Muscle of leg (tissue), 11 donors: Measurements from ENCODE around the gene DGKG. TPM values are rescaled to one million over a fixed set of nuclear protein-coding genes. Genes with fewer than 3 reads are reported as not detected.

Experiments
- DNase-seq: peaks from one replicate; pipeline ENCODE4 v3.0.0; 2013
- H3K27ac ChIP-seq: one replicate; pipeline ENCODE4 v1.5.1; 2013; ENCODE audit warnings: mild to moderate bottlenecking, low read length, control low read depth
- H3K27me3 ChIP-seq: one replicate; pipeline ENCODE4 v1.6.1; 2013; ENCODE audit warnings: low read length; ENCODE audit not compliant: control insufficient read depth, insufficient read depth
- H3K36me3 ChIP-seq: one replicate; pipeline ENCODE4 v1.6.1; 2013; ENCODE audit warnings: low read length; ENCODE audit not compliant: control insufficient read depth, insufficient read depth
- H3K4me1 ChIP-seq: one replicate; pipeline ENCODE4 v1.6.1; 2013; ENCODE audit warnings: low read length; ENCODE audit not compliant: control insufficient read depth, insufficient read depth
- H3K4me3 ChIP-seq: one replicate; pipeline ENCODE4 v1.5.1; 2013; ENCODE audit warnings: low read length, control low read depth
- H3K9me3 ChIP-seq: replicated peaks from 2 replicates; pipeline ENCODE4 v1.6.1; 2013; ENCODE audit warnings: low read depth, low read length; ENCODE audit not compliant: control insufficient read depth
- WGBS: methylation state at CpG from one replicate; pipeline ENCODE4 v1.1.5; 2013; ENCODE audit warnings: missing lambda C conversion rate; ENCODE audit not compliant: insufficient coverage; 5-methylcytosine and 5-hydroxymethylcytosine counted together
- polyA plus RNA-seq, 8 donors: library from polyadenylated mRNA; unstranded; fragments of 120-200 nt; gene quantifications; one replicate each; pipeline versions ENCODE4 v1.2.1 to v1.2.3, GENCODE V29; 2013; ENCODE audit warnings: inconsistent platforms in 1 of 8, low replicate concordance in 1 of 8; ENCODE audit not compliant: insufficient read length in 8 of 8, insufficient read depth in 1 of 8
- total RNA-seq: library from RNA; stranded (reverse); fragments of 120-200 nt; gene quantifications from one replicate; pipeline ENCODE4 v1.2.4, GENCODE V29; 2013

Gene DGKG
- total and polyA plus RNA-seq, 9 donors, result 0.83 to 2.0 (median 1.6) TPM

GRCh38 chr3:186305286-186305685 is 56.7 kb downstream of the DGKG start:
- no peaks in the 10 kb centered on the region for H3K36me3 ChIP-seq
- no peak overlapping the region for H3K4me3 ChIP-seq
- no peak overlapping the region for H3K27ac ChIP-seq
- WGBS, result 74% methylated on average over 2 of the region's 2 CpGs
- no peak for DNase-seq
- H3K27me3 ChIP-seq, result peaks cover 6% of the 10 kb centered on the region
- H3K9me3 ChIP-seq, result no peaks in the 10 kb centered on the region
- no peaks in the 10 kb centered on the region for H3K4me1 ChIP-seq

GRCh38 chr3:186303965-186304364 is 58.1 kb downstream of the DGKG start:
- 21% methylated on average over 6 of the region's 11 CpGs for WGBS
- no peak overlapping the region for H3K4me3 ChIP-seq
- no peaks in the 10 kb centered on the region for H3K9me3 ChIP-seq
- no peak for DNase-seq
- no peaks in the 10 kb centered on the region for H3K36me3 ChIP-seq
- peaks cover 6% of the 10 kb centered on the region for H3K27me3 ChIP-seq
- H3K27ac ChIP-seq, result no peak overlapping the region
- no peaks in the 10 kb centered on the region for H3K4me1 ChIP-seq

- no peak for DNase-seq
- H3K9me3 ChIP-seq, result no peaks in the 10 kb centered on the region
- no peak overlapping the region for H3K4me3 ChIP-seq
- peaks cover 9% of the 10 kb centered on the region for H3K27me3 ChIP-seq
- no peak overlapping the region for H3K27ac ChIP-seq
- no peaks in the 10 kb centered on the region for H3K4me1 ChIP-seq
- WGBS, result 48% methylated on average over 4 of the region's 4 CpGs
- H3K36me3 ChIP-seq, result no peaks in the 10 kb centered on the region
These were observed 62.7 kb downstream of the DGKG start for GRCh38 chr3:186299327-186299726.

- 64% methylated on average over 1 of the region's 2 CpGs for WGBS
- no peaks in the 10 kb centered on the region for H3K9me3 ChIP-seq
- H3K4me1 ChIP-seq, result no peaks in the 10 kb centered on the region
- H3K36me3 ChIP-seq, result no peaks in the 10 kb centered on the region
- H3K4me3 ChIP-seq, result no peak overlapping the region
- H3K27me3 ChIP-seq, result peaks cover 7% of the 10 kb centered on the region
- no peak overlapping the region for H3K27ac ChIP-seq
- no peak for DNase-seq
These were observed 63.2 kb downstream of the DGKG start for GRCh38 chr3:186298876-186299275.

GRCh38 chr3:186290796-186291195 is 71.2 kb downstream of the DGKG start:
- H3K36me3 ChIP-seq, result no peaks in the 10 kb centered on the region
- H3K27me3 ChIP-seq, result peaks cover 6% of the 10 kb centered on the region
- no peaks in the 10 kb centered on the region for H3K9me3 ChIP-seq
- no peak overlapping the region for H3K4me3 ChIP-seq
- DNase-seq, result no peak
- peaks cover 7% of the 10 kb centered on the region for H3K4me1 ChIP-seq
- H3K27ac ChIP-seq, result no peak overlapping the region
- no CpG with 5 or more reads among the region's 2 CpGs for WGBS

GRCh38 chr3:186287711-186288110 is 74.3 kb downstream of the DGKG start:
- Histone ChIP-seq H3K4me1 (peaks cover 7% of the 10 kb centered on the region), H3K36me3 (no peaks in the 10 kb centered on the region), H3K27ac (no peak overlapping the region), H3K4me3 (no peak overlapping the region), H3K9me3 (no peaks in the 10 kb centered on the region), H3K27me3 (peaks cover 7% of the 10 kb centered on the region)
- DNase-seq, result peak; percentile 50

- no peak overlapping the region for H3K27ac ChIP-seq
- peaks cover 7% of the 10 kb centered on the region for H3K4me1 ChIP-seq
- no peaks in the 10 kb centered on the region for H3K9me3 ChIP-seq
- DNase-seq, result no peak
- no peak overlapping the region for H3K4me3 ChIP-seq
- 81% methylated on average over 5 of the region's 5 CpGs for WGBS
- H3K27me3 ChIP-seq, result peaks cover 5% of the 10 kb centered on the region
- H3K36me3 ChIP-seq, result no peaks in the 10 kb centered on the region
These were observed 75.9 kb downstream of the DGKG start for GRCh38 chr3:186286114-186286513.

GRCh38 chr3:186284661-186285060 is 77.4 kb downstream of the DGKG start:
- Histone ChIP-seq H3K4me1 (peaks cover 7% of the 10 kb centered on the region), H3K27me3 (peaks cover 7% of the 10 kb centered on the region), H3K27ac (no peak overlapping the region), H3K4me3 (no peak overlapping the region), H3K9me3 (no peaks in the 10 kb centered on the region), H3K36me3 (no peaks in the 10 kb centered on the region)
- 86% methylated on average over 3 of the region's 6 CpGs for WGBS
- DNase-seq, result no peak

GRCh38 chr3:186284349-186284652 is 77.7 kb downstream of the DGKG start:
- WGBS, result 95% methylated on average over 5 of the region's 8 CpGs
- no peak overlapping the region for H3K4me3 ChIP-seq
- H3K4me1 ChIP-seq, result peaks cover 7% of the 10 kb centered on the region
- no peaks in the 10 kb centered on the region for H3K36me3 ChIP-seq
- H3K27ac ChIP-seq, result no peak overlapping the region
- H3K9me3 ChIP-seq, result no peaks in the 10 kb centered on the region
- H3K27me3 ChIP-seq, result peaks cover 7% of the 10 kb centered on the region
- DNase-seq, result no peak

GRCh38 chr3:186283651-186284348 is 78.2 kb downstream of the DGKG start:
- Histone ChIP-seq H3K9me3 (no peaks in the 10 kb centered on the region), H3K36me3 (no peaks in the 10 kb centered on the region), H3K27me3 (peaks cover 7% of the 10 kb centered on the region), H3K27ac (no peak overlapping the region), H3K4me3 (no peak overlapping the region), H3K4me1 (peaks cover 7% of the 10 kb centered on the region)
- no CpG with 5 or more reads among the region's 6 CpGs for WGBS
- no peak for DNase-seq

GRCh38 chr3:186283096-186283495 is 78.9 kb downstream of the DGKG start:
- Histone ChIP-seq H3K27ac (no peak overlapping the region), H3K9me3 (no peaks in the 10 kb centered on the region), H3K4me1 (peaks cover 1% of the 10 kb centered on the region), H3K36me3 (no peaks in the 10 kb centered on the region), H3K4me3 (no peak overlapping the region), H3K27me3 (peaks cover 7% of the 10 kb centered on the region)
- DNase-seq, result no peak
- 80% methylated on average over 7 of the region's 8 CpGs for WGBS
